Activated CD4-positive, alpha-beta T cell treated with anti-CD3 and anti-CD28 coated beads, Interleukin-2, Interleukin-6, amounts not matched to agents 100 ng/mL and 50 ng/mL, durations not matched to agents 16 hours and 8 hours (primary cell): ENCODE measurements around the gene ERBB4.
A peak's percentile ranks its signal among the peaks of the same experiment; 100 is the strongest.

Experiments
- DNase-seq: peaks from one replicate; pipeline ENCODE4 v3.0.0-alpha.2; 2020

ERBB4 gene

GRCh38 chr2:211439011-211439410, 1099.6 kb downstream of the ERBB4 start:
- no peak for DNase-seq

DNA sequence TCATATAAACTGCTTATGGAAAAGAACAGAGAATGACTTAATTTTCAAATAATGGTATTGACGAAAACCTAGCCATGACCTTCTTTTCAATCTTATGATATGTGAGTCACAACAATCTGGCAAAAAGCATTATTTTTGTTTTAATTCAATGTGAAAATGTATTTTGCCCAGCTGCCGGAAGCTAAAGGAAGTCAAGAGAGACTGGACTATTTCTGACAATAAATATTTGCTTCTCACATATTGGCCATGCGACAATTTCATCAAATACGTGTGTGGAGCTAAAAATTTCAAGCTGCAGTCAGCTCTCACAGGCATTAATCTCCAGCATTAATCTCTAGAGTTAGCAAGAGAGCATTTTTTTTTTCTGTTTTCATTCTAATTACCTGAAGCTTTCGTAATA, 1101.2 kb downstream of the ERBB4 start:
- no peak for DNase-seq

DNA sequence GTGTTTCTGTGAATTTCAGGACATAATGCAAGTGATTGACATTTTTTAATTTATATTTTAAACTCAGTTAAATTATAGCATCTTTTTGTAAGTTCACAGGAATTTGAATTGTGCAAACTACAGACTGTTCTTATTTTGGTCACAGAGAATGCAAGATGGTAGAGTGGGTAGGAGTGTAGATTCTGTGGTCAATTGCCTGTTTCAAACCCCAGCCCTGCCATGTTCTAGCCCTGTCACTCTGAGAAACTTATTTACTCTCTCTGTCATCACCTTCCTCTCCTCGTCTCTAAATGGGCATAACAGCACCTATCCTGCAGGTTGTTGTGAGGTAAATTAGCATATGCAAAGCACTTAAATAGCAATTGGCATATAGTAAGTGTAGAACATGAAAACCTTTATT, 1102.4 kb downstream of the ERBB4 start:
- no peak for DNase-seq

- no peak for DNase-seq
These were observed 1103.3 kb downstream of the ERBB4 start for GRCh38 chr2:211435331-211435730.

- DNase-seq: peak; percentile 24
These were observed 1103.8 kb downstream of the ERBB4 start for GRCh38 chr2:211434773-211435172.

DNA sequence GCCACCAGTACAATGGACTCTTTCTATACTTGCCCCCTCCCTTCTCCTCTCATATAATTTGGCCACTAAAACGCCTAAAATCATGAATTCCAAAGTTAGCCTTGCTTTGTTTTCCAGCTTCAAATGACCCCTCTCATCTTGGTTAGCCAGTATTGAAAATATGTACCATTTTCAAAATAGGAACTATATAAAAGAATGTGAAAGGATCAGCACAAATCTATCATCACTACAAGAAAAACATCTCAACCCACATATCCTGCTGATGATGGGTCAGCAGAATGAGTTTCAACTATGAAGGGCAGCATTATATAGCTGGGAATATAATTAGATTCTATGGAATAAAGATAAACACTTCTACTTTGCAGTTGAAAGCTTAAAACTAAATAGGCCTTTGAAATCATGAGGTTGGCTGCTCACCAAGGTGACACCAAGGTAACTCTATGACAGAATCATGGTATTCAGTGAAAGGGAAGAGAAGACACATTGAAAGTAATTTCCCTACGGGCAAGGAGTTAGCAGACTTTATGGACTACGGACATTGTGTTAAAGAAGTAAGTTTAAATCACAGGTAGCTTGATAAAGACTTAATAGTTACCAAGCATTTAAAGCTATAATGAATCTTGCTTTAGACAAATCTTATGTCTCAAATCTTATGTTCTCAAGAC, 1109.2 kb downstream of the ERBB4 start:
- DNase-seq: no peak

DNA sequence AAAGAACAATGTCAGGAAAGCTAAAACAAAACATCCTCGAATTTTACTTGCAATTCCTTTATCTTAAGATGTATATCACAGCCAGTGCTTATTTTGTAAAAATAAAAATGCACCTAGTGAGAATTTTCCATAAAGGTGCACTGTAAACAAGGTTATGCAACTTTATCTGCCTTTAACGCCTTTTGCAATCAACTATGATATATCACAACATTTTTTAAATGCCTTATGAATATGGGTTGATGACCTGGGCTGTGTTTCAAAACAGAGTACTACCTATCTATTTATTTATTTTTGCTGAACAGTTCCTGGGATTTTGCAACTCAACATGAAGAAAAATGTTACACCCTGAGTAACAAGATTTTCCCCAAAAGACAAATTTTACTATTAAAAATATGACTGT, 1112.4 kb downstream of the ERBB4 start:
- DNase-seq: no peak

GRCh38 chr2:211423018-211423417, 1115.6 kb downstream of the ERBB4 start:
- DNase-seq: no peak

DNA sequence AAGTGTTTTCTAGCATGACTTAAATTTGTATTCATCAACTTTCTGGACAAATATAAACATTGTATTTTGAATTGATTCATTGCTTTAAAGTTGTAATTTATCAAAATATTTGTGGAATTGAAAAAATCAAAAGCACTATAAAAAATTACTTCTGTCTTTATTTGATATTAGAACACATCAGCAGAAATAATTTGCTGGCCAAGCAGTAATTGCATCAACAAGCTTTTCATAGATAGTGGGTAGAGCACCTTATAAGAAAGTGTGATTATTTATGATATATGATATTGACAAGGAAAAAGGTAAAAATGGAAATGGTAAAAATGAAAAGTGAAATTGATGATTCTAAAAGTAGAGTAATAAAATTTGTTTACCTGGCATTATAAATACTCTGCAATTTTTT, 1121.1 kb downstream of the ERBB4 start:
- DNase-seq: no peak

- DNase-seq: no peak
These were observed 1122.2 kb downstream of the ERBB4 start for GRCh38 chr2:211416373-211416772.

GRCh38 chr2:211413746-211414145, 1124.9 kb downstream of the ERBB4 start:
- DNase-seq: no peak

DNA sequence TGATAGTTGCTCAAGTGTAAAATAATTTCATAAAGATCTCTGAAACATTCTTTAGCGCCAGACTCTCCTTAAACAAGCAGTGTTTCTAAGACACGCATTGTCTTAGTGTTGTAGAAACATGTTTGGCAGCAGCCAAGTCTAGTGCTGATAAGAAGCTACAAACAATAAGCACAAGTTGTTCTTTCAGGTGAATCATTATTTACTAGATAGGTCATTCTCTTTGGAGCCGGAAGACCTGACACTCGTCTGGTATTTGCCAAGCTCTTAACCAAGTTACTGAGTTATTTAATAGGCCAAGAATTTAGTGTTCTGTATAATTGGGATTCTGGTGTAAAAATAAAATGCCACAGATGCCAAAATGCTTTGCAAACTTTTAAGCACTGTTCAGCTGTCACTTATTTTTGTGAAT, 1130.1 kb downstream of the ERBB4 start:
- DNase-seq: no peak

- no peak for DNase-seq
These were observed 1131.5 kb downstream of the ERBB4 start for GRCh38 chr2:211407076-211407475.

DNA sequence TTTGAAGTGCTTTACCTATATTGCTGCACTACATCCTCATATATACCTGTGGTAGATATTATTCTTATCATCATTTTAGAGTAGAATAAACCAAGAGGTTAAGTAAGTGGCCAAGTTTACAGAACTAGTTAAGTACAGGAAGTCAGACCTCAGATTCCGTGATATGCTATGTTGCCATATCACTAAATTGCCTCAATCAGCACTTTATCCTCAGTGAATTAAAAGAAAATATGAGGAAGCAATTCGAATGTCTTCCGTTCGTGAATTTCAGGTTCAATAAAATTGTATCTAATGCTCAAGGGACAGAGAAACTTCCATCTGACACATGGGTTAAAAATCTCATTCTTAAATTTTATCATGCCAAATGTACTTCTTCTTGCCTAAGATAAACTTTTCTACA, 1133.6 kb downstream of the ERBB4 start:
- DNase-seq: no peak

DNA sequence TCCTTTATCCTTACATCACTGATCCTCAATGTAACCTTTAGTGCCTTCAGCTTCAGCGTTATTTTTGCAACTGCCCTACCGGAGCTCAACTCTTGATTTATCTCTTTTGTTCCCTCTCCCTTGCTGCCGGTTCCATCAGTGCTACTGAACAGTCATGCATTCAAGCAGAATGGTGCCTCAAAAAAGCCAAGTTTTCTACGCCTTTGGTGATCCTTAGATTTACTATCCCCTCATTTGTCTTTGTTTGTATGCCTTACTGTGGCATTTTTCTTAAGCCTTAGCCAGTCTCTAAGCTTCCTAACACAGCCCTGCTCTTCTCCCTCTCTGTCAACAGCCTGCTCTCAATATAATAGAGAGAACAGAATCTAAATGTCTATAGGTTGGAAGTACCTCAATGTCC, 1134.5 kb downstream of the ERBB4 start:
- DNase-seq: no peak

- DNase-seq: no peak
These were observed 1137.3 kb downstream of the ERBB4 start for GRCh38 chr2:211401328-211401727.

DNA sequence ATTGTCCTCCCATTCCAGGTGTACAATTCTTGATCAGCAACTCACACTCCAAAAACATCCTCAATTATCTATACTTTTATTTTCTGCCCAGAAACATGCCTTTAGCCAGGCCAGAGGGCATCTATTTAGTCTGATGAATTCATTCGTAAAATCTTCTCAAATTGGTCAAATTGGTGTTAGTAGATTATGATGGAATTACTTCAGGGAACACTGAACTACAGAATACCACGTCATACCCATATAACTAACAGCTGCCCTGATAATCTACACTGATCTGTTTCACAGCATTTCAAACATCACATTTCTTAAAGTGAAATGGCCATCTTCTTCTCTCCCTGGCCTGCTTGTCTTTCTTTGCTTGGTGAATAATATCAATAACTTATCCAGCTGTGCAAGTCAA, 1140.8 kb downstream of the ERBB4 start:
- no peak for DNase-seq

DNA sequence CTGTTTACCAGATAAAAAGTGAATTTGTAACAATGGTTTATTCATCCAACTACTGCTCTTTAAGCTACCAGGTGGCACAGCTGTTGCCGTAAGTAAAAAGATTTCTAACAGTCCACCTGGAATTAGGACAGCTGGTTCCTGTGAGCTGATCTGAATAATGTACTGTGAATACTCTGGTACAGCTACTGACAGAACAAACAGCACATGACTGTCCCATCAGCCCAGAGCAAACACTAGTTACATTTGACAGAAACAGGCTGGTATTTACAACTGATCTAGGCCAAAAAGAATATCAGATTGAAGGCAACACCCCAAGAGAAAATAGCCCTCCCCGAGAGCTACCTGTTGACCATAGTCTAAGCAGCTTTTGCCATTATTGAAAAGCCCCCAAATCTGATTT, 1141.8 kb downstream of the ERBB4 start:
- DNase-seq: no peak

GRCh38 chr2:211391189-211391567, 1147.4 kb downstream of the ERBB4 start:
- DNase-seq: no peak

GRCh38 chr2:211390536-211391188, 1147.9 kb downstream of the ERBB4 start:
- no peak for DNase-seq

DNA sequence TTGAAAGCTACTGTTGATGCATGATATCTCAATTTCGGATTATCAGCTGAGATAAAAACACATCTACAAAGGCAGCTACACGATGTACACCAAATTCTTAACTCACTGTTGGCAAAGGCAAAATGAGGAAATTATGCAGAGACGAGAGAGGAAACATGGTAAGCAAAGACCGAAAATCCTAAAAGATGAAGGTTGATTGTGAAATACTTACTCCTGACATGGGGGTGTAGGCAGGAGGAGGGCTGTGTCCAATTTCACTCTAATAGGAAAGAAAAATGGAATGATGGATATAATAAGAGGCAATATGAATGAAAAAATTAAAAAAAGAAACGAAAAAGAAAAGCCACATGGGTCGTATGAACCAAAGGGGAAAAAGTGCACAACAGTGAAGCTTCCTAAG, 1150.9 kb downstream of the ERBB4 start:
- no peak for DNase-seq

DNA sequence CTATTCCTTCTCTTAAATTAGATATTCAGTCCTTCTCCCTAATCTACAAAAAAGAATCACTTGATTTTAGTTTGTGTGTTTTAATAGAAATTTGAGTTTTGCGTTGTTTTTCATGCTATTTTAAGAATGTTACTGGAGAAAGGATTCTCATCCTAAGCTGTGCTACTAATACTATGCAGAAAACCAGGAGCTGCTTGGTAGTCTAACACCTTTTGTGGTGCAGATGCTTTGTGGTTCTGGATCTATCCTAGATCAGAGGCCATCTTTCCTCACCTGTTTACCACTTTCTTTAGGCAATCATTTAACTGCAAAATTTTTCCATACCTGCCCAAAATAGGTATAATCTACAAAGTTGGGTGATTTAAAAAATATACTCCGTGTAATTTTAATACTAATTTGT, 1158.6 kb downstream of the ERBB4 start:
- no peak for DNase-seq

- DNase-seq: no peak
These were observed 1162.2 kb downstream of the ERBB4 start for GRCh38 chr2:211376410-211376809.

GRCh38 chr2:211373203-211373602, 1165.4 kb downstream of the ERBB4 start:
- no peak for DNase-seq

GRCh38 chr2:211371465-211371864, 1167.1 kb downstream of the ERBB4 start:
- no peak for DNase-seq
